Measurements from ENCODE around the gene CYP27B1. TPM values are rescaled to one million over a fixed set of nuclear protein-coding genes. Genes with fewer than 3 reads are reported as not detected.

Gene CYP27B1
- total RNA-seq, 1 experiment from 2014 or later = 6.9 TPM

GRCh38 chr12:57740656-57741412 is 26.0 kb downstream of the CYP27B1 start:
- no TSS peak for BruUV-seq (replicated peaks)
- ChIA-PET POLR2A (no interaction called here), CTCF (no interaction called here)
- Histone ChIP-seq H3K4me1 (peaks cover 16% of the 10 kb centered on the region), H3K4me3 (ENCODE audit: low read depth, low read length) (no peak overlapping the region), H3K36me3 (ENCODE audit: control insufficient read depth, insufficient read depth, low read length) (no peaks in the 10 kb centered on the region), H3K9me3 (no peaks in the 10 kb centered on the region), H3K27me3 (replicated peaks; ENCODE audit: control insufficient read depth, insufficient read depth, low read length) (peaks cover 4% of the 10 kb centered on the region)
- intact Hi-C loops (cut with micrococcal nuclease; ENCODE audit: unreplicated experiment) = no loop called here
- no peak for DNase-seq
- H3K4me3 Mint-ChIP-seq (ENCODE audit: unreplicated experiment) = no peak overlapping the region
- H3K36me3 Mint-ChIP-seq (ENCODE audit: insufficient read depth, unreplicated experiment) = peaks cover 19% of the 10 kb centered on the region
- H3K9me3 Mint-ChIP-seq (ENCODE audit: unreplicated experiment) = no peaks in the 10 kb centered on the region
- H3K27ac Mint-ChIP-seq (ENCODE audit: unreplicated experiment) = no peak overlapping the region
- no peak for TF ChIP-seq CTCF (IDR thresholded peaks at IDR 0.05; ENCODE audit: insufficient read depth in 1 of 2, low read depth in 1 of 2, low read length in 1 of 2, severe bottlenecking in 1 of 2, unreplicated experiment in 1 of 2)
- peaks cover 21% of the 10 kb centered on the region for H3K4me1 Mint-ChIP-seq (ENCODE audit: low read depth, unreplicated experiment)
- peaks cover 22% of the 10 kb centered on the region for H3K27me3 Mint-ChIP-seq (ENCODE audit: insufficient read depth, unreplicated experiment)

- POLR2A ChIA-PET = no interaction called here
These were observed 26.9 kb downstream of the CYP27B1 start for GRCh38 chr12:57739914-57740538.

GRCh38 chr12:57739387-57739786 is 27.5 kb downstream of the CYP27B1 start:
- no TSS peak for BruUV-seq (replicated peaks)
- CTCF ChIA-PET = no interaction called here
- H3K4me3 Mint-ChIP-seq (ENCODE audit: unreplicated experiment) = peak overlapping the region; percentile 21
- TF ChIP-seq CTCF (IDR thresholded peaks at IDR 0.05; ENCODE audit: insufficient read depth in 1 of 2, low read depth in 1 of 2, low read length in 1 of 2, severe bottlenecking in 1 of 2, unreplicated experiment in 1 of 2) = no peak
- peaks cover 29% of the 10 kb centered on the region for H3K27me3 Mint-ChIP-seq (ENCODE audit: insufficient read depth, unreplicated experiment)
- Histone ChIP-seq H3K36me3 (ENCODE audit: control insufficient read depth, insufficient read depth, low read length) (no peaks in the 10 kb centered on the region), H3K27me3 (replicated peaks; ENCODE audit: control insufficient read depth, insufficient read depth, low read length) (peaks cover 4% of the 10 kb centered on the region), H3K4me1 (peaks cover 12% of the 10 kb centered on the region), H3K9me3 (no peaks in the 10 kb centered on the region), H3K4me3 (ENCODE audit: low read depth, low read length) (no peak overlapping the region)
- H3K4me1 Mint-ChIP-seq (ENCODE audit: low read depth, unreplicated experiment) = peaks cover 22% of the 10 kb centered on the region
- POLR2A ChIA-PET = no interaction called here
- peaks cover 5% of the 10 kb centered on the region for H3K36me3 Mint-ChIP-seq (ENCODE audit: insufficient read depth, unreplicated experiment)
- no peak for DNase-seq
- no peaks in the 10 kb centered on the region for H3K9me3 Mint-ChIP-seq (ENCODE audit: unreplicated experiment)
- H3K27ac Mint-ChIP-seq (ENCODE audit: unreplicated experiment) = no peak overlapping the region
- intact Hi-C loops (cut with micrococcal nuclease; ENCODE audit: unreplicated experiment) = loop anchor here (5.0 kb wide), 2 partner anchors 47 to 282 kb away; partner anchors contain the start of genes GLI1, INHBE and OS9

More at GRCh38 chr12:57739914-57740538, 26.9 kb downstream of the CYP27B1 start:
- peaks cover 11% of the 10 kb centered on the region for H3K36me3 Mint-ChIP-seq (ENCODE audit: insufficient read depth, unreplicated experiment)
- no TSS peak for BruUV-seq (replicated peaks)
- no peak overlapping the region for H3K4me3 Mint-ChIP-seq (ENCODE audit: unreplicated experiment)
- peaks cover 24% of the 10 kb centered on the region for H3K27me3 Mint-ChIP-seq (ENCODE audit: insufficient read depth, unreplicated experiment)
- Histone ChIP-seq H3K4me1 (peaks cover 12% of the 10 kb centered on the region), H3K27me3 (replicated peaks; ENCODE audit: control insufficient read depth, insufficient read depth, low read length) (peaks cover 4% of the 10 kb centered on the region), H3K4me3 (ENCODE audit: low read depth, low read length) (no peak overlapping the region), H3K9me3 (no peaks in the 10 kb centered on the region), H3K36me3 (ENCODE audit: control insufficient read depth, insufficient read depth, low read length) (no peaks in the 10 kb centered on the region)
- intact Hi-C loops (cut with micrococcal nuclease; ENCODE audit: unreplicated experiment) = loop anchor here (5.0 kb wide), 2 partner anchors 48 to 283 kb away; partner anchors contain the start of genes GLI1, INHBE and OS9
- no peak for TF ChIP-seq CTCF (IDR thresholded peaks at IDR 0.05; ENCODE audit: insufficient read depth in 1 of 2, low read depth in 1 of 2, low read length in 1 of 2, severe bottlenecking in 1 of 2, unreplicated experiment in 1 of 2)
- no peak overlapping the region for H3K27ac Mint-ChIP-seq (ENCODE audit: unreplicated experiment)
- no peaks in the 10 kb centered on the region for H3K9me3 Mint-ChIP-seq (ENCODE audit: unreplicated experiment)
- CTCF ChIA-PET = no interaction called here
- H3K4me1 Mint-ChIP-seq (ENCODE audit: low read depth, unreplicated experiment) = peaks cover 20% of the 10 kb centered on the region
- no peak for DNase-seq
